ENCODE results near the gene HSD17B7. TPM values are rescaled to one million over a fixed set of nuclear protein-coding genes. Genes with fewer than 3 reads are reported as not detected.

The HSD17B7 gene
- total RNA-seq, 2 donors from 2014 or later = 25.5 to 39.5 TPM

DNA sequence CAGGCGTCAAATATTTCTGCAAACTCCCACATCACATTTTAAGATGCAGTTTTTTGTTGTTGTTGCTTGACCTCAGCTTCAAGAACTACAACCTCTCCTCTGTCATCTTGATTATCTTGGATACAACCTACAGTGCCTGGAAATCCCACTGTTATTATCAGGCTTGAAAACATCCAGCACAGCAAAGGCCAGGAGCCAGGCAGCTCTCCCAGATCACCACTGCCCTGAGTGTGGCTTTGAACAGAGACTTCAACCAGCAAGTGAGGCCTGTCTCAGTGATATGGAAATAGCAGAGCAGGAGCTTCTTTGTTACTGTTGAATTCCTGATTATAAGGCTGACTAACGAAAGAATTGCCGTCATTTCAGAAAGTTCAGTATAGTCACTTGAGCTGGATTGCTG is 42.0 kb downstream of the HSD17B7 start:
- Mint-ChIP-seq H3K36me3 (ENCODE audit: low read depth) (no peaks in the 10 kb centered on the region), H3K4me1 (peaks cover 5% of the 10 kb centered on the region), H3K27ac (no peak overlapping the region), H3K27me3 (peaks cover 10% of the 10 kb centered on the region), H3K9me3 (no peaks in the 10 kb centered on the region), H3K4me3 (no peak overlapping the region)
- ATAC-seq (replicated peaks) = no peak

DNA sequence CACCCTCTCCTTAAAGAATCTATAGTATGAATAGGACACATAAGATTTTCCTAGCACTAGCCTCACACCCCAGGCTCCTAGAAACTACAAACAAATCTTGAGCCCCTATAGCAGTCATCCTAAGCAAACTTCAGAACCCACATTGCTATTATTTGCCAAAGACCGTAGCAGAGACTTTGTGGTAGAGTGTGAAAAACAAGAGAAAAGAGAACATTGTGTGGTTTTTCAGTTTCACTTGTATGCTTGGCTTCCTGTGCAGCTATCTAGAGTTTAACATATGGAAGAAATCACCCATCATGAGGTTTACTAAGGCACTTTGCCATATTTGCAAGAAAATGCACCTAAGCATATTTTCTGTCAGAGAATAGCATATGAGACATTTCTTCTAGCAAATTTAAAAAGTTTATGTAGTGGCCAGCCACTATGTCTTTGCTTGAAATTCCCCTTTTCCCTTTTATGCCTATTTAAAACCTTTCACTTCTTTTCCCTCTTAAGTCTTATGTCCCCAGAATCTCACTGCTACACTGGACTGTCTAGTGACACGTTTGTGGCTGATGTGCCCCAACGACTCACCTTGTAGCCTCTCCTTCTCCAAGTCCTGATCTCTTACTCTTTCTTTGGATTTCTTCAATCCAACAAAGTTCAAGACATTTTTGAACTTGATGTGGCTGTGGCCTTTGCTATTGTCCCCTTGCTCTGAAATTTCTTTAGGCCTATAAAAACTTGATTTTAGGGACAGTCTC is 44.8 kb downstream of the HSD17B7 start:
- H3K4me1 Mint-ChIP-seq = peaks cover 5% of the 10 kb centered on the region
- H3K36me3 Mint-ChIP-seq (ENCODE audit: low read depth) = no peaks in the 10 kb centered on the region
- H3K4me3 Mint-ChIP-seq = no peak overlapping the region
- H3K27me3 Mint-ChIP-seq = peaks cover 17% of the 10 kb centered on the region
- H3K9me3 Mint-ChIP-seq = peaks cover 10% of the 10 kb centered on the region
- peak overlapping the region; percentile 76 for H3K27ac Mint-ChIP-seq
- ATAC-seq (replicated peaks) = peak; percentile 96

GRCh38 chr1:162838863-162839262 is 48.4 kb downstream of the HSD17B7 start:
- H3K27me3 Mint-ChIP-seq = peaks cover 20% of the 10 kb centered on the region
- no peak for ATAC-seq (replicated peaks)
- H3K27ac Mint-ChIP-seq = no peak overlapping the region
- H3K4me1 Mint-ChIP-seq = peaks cover 5% of the 10 kb centered on the region
- peaks cover 10% of the 10 kb centered on the region for H3K9me3 Mint-ChIP-seq
- no peak overlapping the region for H3K4me3 Mint-ChIP-seq
- no peaks in the 10 kb centered on the region for H3K36me3 Mint-ChIP-seq (ENCODE audit: low read depth)

GRCh38 chr1:162840250-162840839 is 49.8 kb downstream of the HSD17B7 start:
- H3K4me3 Mint-ChIP-seq = no peak overlapping the region
- no peaks in the 10 kb centered on the region for H3K36me3 Mint-ChIP-seq (ENCODE audit: low read depth)
- ATAC-seq (replicated peaks) = no peak
- H3K27me3 Mint-ChIP-seq = peaks cover 25% of the 10 kb centered on the region
- no peaks in the 10 kb centered on the region for H3K4me1 Mint-ChIP-seq
- no peak overlapping the region for H3K27ac Mint-ChIP-seq
- H3K9me3 Mint-ChIP-seq = peaks cover 10% of the 10 kb centered on the region

DNA sequence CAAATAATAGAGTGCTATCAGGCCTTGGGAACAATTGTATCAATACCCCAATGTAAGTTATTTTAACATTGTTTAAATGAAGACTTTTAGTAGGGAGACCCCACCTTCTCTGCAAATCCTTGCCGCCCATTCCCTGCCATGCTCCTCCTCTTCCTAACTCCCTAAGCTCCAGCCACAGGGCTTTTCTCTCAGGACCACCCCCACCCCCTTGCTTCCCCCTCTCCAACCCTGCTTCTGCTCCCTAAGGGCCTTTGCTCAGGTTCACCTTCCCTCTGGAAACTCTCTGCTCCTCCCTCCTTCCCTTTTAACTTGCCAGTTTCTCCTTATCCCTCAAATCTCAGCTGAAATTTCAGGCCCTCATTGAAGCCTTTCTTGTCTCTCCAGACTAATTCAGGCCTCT is 53.7 kb downstream of the HSD17B7 start:
- no peak overlapping the region for H3K4me3 Mint-ChIP-seq
- no peaks in the 10 kb centered on the region for H3K4me1 Mint-ChIP-seq
- H3K9me3 Mint-ChIP-seq = peaks cover 4% of the 10 kb centered on the region
- peaks cover 17% of the 10 kb centered on the region for H3K27me3 Mint-ChIP-seq
- no peak for ATAC-seq (replicated peaks)
- H3K27ac Mint-ChIP-seq = no peak overlapping the region
- H3K36me3 Mint-ChIP-seq (ENCODE audit: low read depth) = no peaks in the 10 kb centered on the region

GRCh38 chr1:162846256-162847212 is 56.0 kb downstream of the HSD17B7 start:
- H3K4me3 Mint-ChIP-seq = no peak overlapping the region

GRCh38 chr1:162847839-162848453 is 57.4 kb downstream of the HSD17B7 start:
- H3K27ac Mint-ChIP-seq = no peak overlapping the region
- H3K4me1 Mint-ChIP-seq = no peaks in the 10 kb centered on the region
- no peaks in the 10 kb centered on the region for H3K9me3 Mint-ChIP-seq
- H3K4me3 Mint-ChIP-seq = no peak overlapping the region
- peaks cover 13% of the 10 kb centered on the region for H3K27me3 Mint-ChIP-seq
- no peak for ATAC-seq (replicated peaks)
- H3K36me3 Mint-ChIP-seq (ENCODE audit: low read depth) = no peaks in the 10 kb centered on the region

More at GRCh38 chr1:162846256-162847212, 56.0 kb downstream of the HSD17B7 start:
- Mint-ChIP-seq H3K4me1 (no peaks in the 10 kb centered on the region), H3K36me3 (ENCODE audit: low read depth) (no peaks in the 10 kb centered on the region), H3K27me3 (peaks cover 19% of the 10 kb centered on the region), H3K27ac (no peak overlapping the region), H3K9me3 (no peaks in the 10 kb centered on the region)
- ATAC-seq (replicated peaks) = no peak

- no peak overlapping the region for H3K4me3 Mint-ChIP-seq
- no peak overlapping the region for H3K27ac Mint-ChIP-seq
- peaks cover 9% of the 10 kb centered on the region for H3K27me3 Mint-ChIP-seq
- ATAC-seq (replicated peaks) = no peak
- H3K36me3 Mint-ChIP-seq (ENCODE audit: low read depth) = no peaks in the 10 kb centered on the region
- H3K4me1 Mint-ChIP-seq = no peaks in the 10 kb centered on the region
- H3K9me3 Mint-ChIP-seq = no peaks in the 10 kb centered on the region
Observed at GRCh38 chr1:162849711-162850110, 59.2 kb downstream of the HSD17B7 start.

GRCh38 chr1:162851341-162851740 is 60.8 kb downstream of the HSD17B7 start:
- Mint-ChIP-seq H3K36me3 (ENCODE audit: low read depth) (no peaks in the 10 kb centered on the region), H3K9me3 (no peaks in the 10 kb centered on the region), H3K4me3 (no peak overlapping the region), H3K27me3 (peaks cover 9% of the 10 kb centered on the region), H3K27ac (no peak overlapping the region), H3K4me1 (no peaks in the 10 kb centered on the region)
- ATAC-seq (replicated peaks) = no peak

- Mint-ChIP-seq H3K36me3 (ENCODE audit: low read depth) (no peaks in the 10 kb centered on the region), H3K27ac (no peak overlapping the region), H3K27me3 (peaks cover 6% of the 10 kb centered on the region), H3K4me3 (no peak overlapping the region), H3K9me3 (no peaks in the 10 kb centered on the region), H3K4me1 (no peaks in the 10 kb centered on the region)
- peak; percentile 62 for ATAC-seq (replicated peaks)
Observed at GRCh38 chr1:162854245-162854882, 63.9 kb downstream of the HSD17B7 start.

- Mint-ChIP-seq H3K27me3 (peaks cover 6% of the 10 kb centered on the region), H3K4me3 (no peak overlapping the region), H3K9me3 (no peaks in the 10 kb centered on the region), H3K36me3 (ENCODE audit: low read depth) (no peaks in the 10 kb centered on the region), H3K4me1 (no peaks in the 10 kb centered on the region), H3K27ac (no peak overlapping the region)
- ATAC-seq (replicated peaks) = no peak
Observed at GRCh38 chr1:162855461-162856150, 65.1 kb downstream of the HSD17B7 start.

- Mint-ChIP-seq H3K4me1 (no peaks in the 10 kb centered on the region), H3K36me3 (ENCODE audit: low read depth) (no peaks in the 10 kb centered on the region), H3K27me3 (peaks cover 4% of the 10 kb centered on the region), H3K4me3 (no peak overlapping the region), H3K27ac (no peak overlapping the region), H3K9me3 (no peaks in the 10 kb centered on the region)
- no peak for ATAC-seq (replicated peaks)
Observed at GRCh38 chr1:162856260-162856659, 65.8 kb downstream of the HSD17B7 start.

GRCh38 chr1:162857850-162858249 is 67.3 kb downstream of the HSD17B7 start:
- Mint-ChIP-seq H3K27ac (no peak overlapping the region), H3K27me3 (peaks cover 16% of the 10 kb centered on the region), H3K36me3 (ENCODE audit: low read depth) (no peaks in the 10 kb centered on the region), H3K4me1 (no peaks in the 10 kb centered on the region), H3K4me3 (no peak overlapping the region), H3K9me3 (no peaks in the 10 kb centered on the region)
- ATAC-seq (replicated peaks) = no peak
